Tibial nerve (tissue), 4 donors: Measurements from ENCODE around the gene CYP2A6. TPM values are rescaled to one million over a fixed set of nuclear protein-coding genes. Genes with fewer than 3 reads are reported as not detected.
"Not testable (repeated sequence)": the region's sequence is repeated elsewhere in the genome, so short reads cannot be mapped to it uniquely, and the experiment has no call there.

ENCODE experiments used
- DNase-seq, 2 donors: peaks; one replicate each; pipeline ENCODE4 v3.0.0-alpha.2; 2019; ENCODE audit warnings: low spot score in 2 of 2
- H3K27ac ChIP-seq, 4 donors: fragments of 200-600 bp; sonication (generic) in 3 of 4; one replicate each; pipeline ENCODE4 v1.5.1; 2017 to 2019; ENCODE audit warnings: mild to moderate bottlenecking in 1 of 4
- H3K27me3 ChIP-seq, 2 donors: fragments of 200-600 bp; sonication (generic) in 1 of 2; one replicate each; pipeline versions ENCODE4 v1.5.1 to v1.6.0; 2017 to 2019
- H3K36me3 ChIP-seq, 3 donors: fragments of 200-600 bp; sonication (generic); one replicate each; pipeline ENCODE4 v1.5.1; 2018 to 2019
- H3K4me1 ChIP-seq, 4 donors: fragments of 200-600 bp; sonication (generic) in 3 of 4; one replicate each; pipeline ENCODE4 v1.5.1; 2017 to 2019
- H3K4me3 ChIP-seq, 4 donors: fragments of 200-600 bp; sonication (generic) in 3 of 4; one replicate each; pipeline ENCODE4 v1.5.1; 2017 to 2019; ENCODE audit warnings: mild to moderate bottlenecking in 1 of 4, moderate library complexity in 1 of 4
- H3K9me3 ChIP-seq, 4 donors: fragments of 200-600 bp; sonication (generic) in 3 of 4; one replicate each; pipeline ENCODE4 v1.5.1; 2017 to 2019
- CTCF ChIP-seq, 5 experiments: fragments of 200-600 bp in 3 of 5; fragments of 450-650 bp in 2 of 5; sonication (generic) in 3 of 5; IDR thresholded peaks; one replicate each; pipeline ENCODE4 v1.5.1; 2016 to 2019; ENCODE audit warnings: antibody characterized with exemption in 5 of 5, mild to moderate bottlenecking in 3 of 5, moderate library complexity in 2 of 5
- EP300 ChIP-seq, 2 donors: sonication (generic); formaldehyde crosslinking; IDR thresholded peaks; one replicate each; pipeline ENCODE4 v1.6.1; 2017; ENCODE audit warnings: antibody characterized with exemption in 2 of 2, mild to moderate bottlenecking in 1 of 2
- POLR2A ChIP-seq, 2 donors: fragments of 450-650 bp; IDR thresholded peaks; one replicate each; pipeline ENCODE4 v1.6.1; 2017; ENCODE audit warnings: antibody characterized with exemption in 2 of 2, mild to moderate bottlenecking in 2 of 2, moderate library complexity in 2 of 2
- WGBS, 2 donors: methylation state at CpG; one replicate each; pipeline ENCODE4 v1.1.5; 2018; 5-methylcytosine and 5-hydroxymethylcytosine counted together
- total RNA-seq, 4 donors: library from RNA; depleted of rRNA; stranded (reverse); fragments of >200 nt; gene quantifications; one replicate each; pipeline ENCODE4 v1.1.0, GENCODE V29; 2016

The CYP2A6 gene
- total RNA-seq, 4 donors from 2014 or later = 7.3 TPM; not detected in 3

GRCh38 chr19:40867701-40868100 lies 17.5 kb upstream of the CYP2A6 start:
- no peak overlapping the region for H3K27ac ChIP-seq
- no peaks in the 10 kb centered on the region for H3K4me1 ChIP-seq
- no peaks in the 10 kb centered on the region for H3K36me3 ChIP-seq
- H3K27me3 ChIP-seq = no peaks in the 10 kb centered on the region
- DNase-seq = no peak
- TF ChIP-seq CTCF (IDR thresholded peaks at IDR 0.05) (no peak), EP300 (IDR thresholded peaks at IDR 0.05) (no peak), POLR2A (IDR thresholded peaks at IDR 0.05) (no peak)
- 80 to 86% methylated on average over 7 of the region's 7 CpGs for WGBS, 2 donors
- no peak overlapping the region for H3K4me3 ChIP-seq
- no peaks in the 10 kb centered on the region for H3K9me3 ChIP-seq

- WGBS, 2 donors = 46 to 49% methylated on average over 9 of the region's 9 CpGs
- not testable (repeated sequence) for H3K4me3 ChIP-seq, H3K4me1 ChIP-seq, DNase-seq, H3K9me3 ChIP-seq, H3K27ac ChIP-seq, H3K36me3 ChIP-seq, H3K27me3 ChIP-seq
These were observed 14.7 kb upstream of the CYP2A6 start for GRCh38 chr19:40864739-40865496.

GRCh38 chr19:40862785-40863184 lies 12.5 kb upstream of the CYP2A6 start:
- Histone ChIP-seq H3K36me3 (no peaks in the 10 kb centered on the region), H3K4me1 (no peaks in the 10 kb centered on the region), H3K4me3 (no peak overlapping the region), H3K27ac (no peak overlapping the region), H3K27me3 (no peaks in the 10 kb centered on the region), H3K9me3 (no peaks in the 10 kb centered on the region)
- DNase-seq = no peak
- TF ChIP-seq CTCF (IDR thresholded peaks at IDR 0.05) = no peak
- TF ChIP-seq POLR2A (IDR thresholded peaks at IDR 0.05) = no peak
- TF ChIP-seq EP300 (IDR thresholded peaks at IDR 0.05) = no peak
- WGBS, 2 donors = 65 to 79% methylated on average over 4 of the region's 4 CpGs

- Histone ChIP-seq H3K27ac (no peak overlapping the region), H3K27me3 (no peaks in the 10 kb centered on the region), H3K9me3 (no peaks in the 10 kb centered on the region), H3K36me3 (no peaks in the 10 kb centered on the region), H3K4me3 (no peak overlapping the region), H3K4me1 (no peaks in the 10 kb centered on the region)
- 78 to 92% methylated on average over 3 of the region's 3 CpGs for WGBS, 2 donors
- no peak for DNase-seq
- TF ChIP-seq EP300 (IDR thresholded peaks at IDR 0.05) (no peak), POLR2A (IDR thresholded peaks at IDR 0.05) (no peak)
These were observed 12.1 kb upstream of the CYP2A6 start for GRCh38 chr19:40862333-40862732.

- H3K9me3 ChIP-seq = no peaks in the 10 kb centered on the region
- WGBS, 2 donors = 86 to 87% methylated on average over 5 of the region's 5 CpGs
- DNase-seq = no peak
- H3K27me3 ChIP-seq = no peaks in the 10 kb centered on the region
- H3K36me3 ChIP-seq = no peaks in the 10 kb centered on the region
- TF ChIP-seq EP300 (IDR thresholded peaks at IDR 0.05) (no peak), POLR2A (IDR thresholded peaks at IDR 0.05) (no peak), CTCF (IDR thresholded peaks at IDR 0.05) (no peak)
- no peak overlapping the region for H3K4me3 ChIP-seq
- H3K4me1 ChIP-seq = no peaks in the 10 kb centered on the region
- no peak overlapping the region for H3K27ac ChIP-seq
These were observed 7.9 kb upstream of the CYP2A6 start for GRCh38 chr19:40858109-40858508.

- H3K9me3 ChIP-seq, DNase-seq, H3K27ac ChIP-seq, H3K4me3 ChIP-seq, H3K36me3 ChIP-seq, H3K4me1 ChIP-seq: not testable (repeated sequence)
- WGBS, 2 donors = 67 to 74% methylated on average over 2 of the region's 3 CpGs
- peaks cover 0 to 12% of the 10 kb centered on the region in 2 donors for H3K27me3 ChIP-seq
These were observed 2.4 kb upstream of the CYP2A6 start for GRCh38 chr19:40852467-40853152.

GRCh38 chr19:40846722-40847121 lies 3.5 kb downstream of the CYP2A6 start:
- WGBS, 2 donors = 65 to 70% methylated on average over 8 of the region's 8 CpGs
- H3K4me1 ChIP-seq, DNase-seq, H3K36me3 ChIP-seq, H3K4me3 ChIP-seq, H3K27ac ChIP-seq, H3K9me3 ChIP-seq: not testable (repeated sequence)
- H3K27me3 ChIP-seq = peaks cover 0 to 15% of the 10 kb centered on the region in 2 donors

- H3K36me3 ChIP-seq, H3K27ac ChIP-seq, H3K9me3 ChIP-seq, H3K4me1 ChIP-seq, H3K4me3 ChIP-seq, DNase-seq: not testable (repeated sequence)
- H3K27me3 ChIP-seq = peaks cover 0 to 14% of the 10 kb centered on the region in 2 donors
- WGBS, 2 donors = 11% methylated on average over 16 of the region's 19 CpGs; no CpG with 5 or more reads in 1 of the 2 donors
These were observed 6.6 kb downstream of the CYP2A6 start for GRCh38 chr19:40843653-40844052.

GRCh38 chr19:40842997-40843652 lies 7.1 kb downstream of the CYP2A6 start:
- not testable (repeated sequence) for H3K27ac ChIP-seq, H3K27me3 ChIP-seq, H3K36me3 ChIP-seq, H3K9me3 ChIP-seq, H3K4me1 ChIP-seq, DNase-seq, H3K4me3 ChIP-seq
- 51 to 74% methylated on average over 9 of the region's 12 CpGs for WGBS, 2 donors

GRCh38 chr19:40842012-40842411 lies 8.2 kb downstream of the CYP2A6 start:
- H3K36me3 ChIP-seq, H3K9me3 ChIP-seq, H3K27ac ChIP-seq, DNase-seq, H3K4me3 ChIP-seq, H3K4me1 ChIP-seq, H3K27me3 ChIP-seq: not testable (repeated sequence)
- 94 to 95% methylated on average over 3 of the region's 3 CpGs for WGBS, 2 donors
